IPS DF 6.9 (cell line): ENCODE measurements around the gene RPIA.

ENCODE experiments used
- DNase-seq: peaks from one replicate; pipeline ENCODE4 v3.0.0-alpha.2; 2013; ENCODE audit warnings: low read depth, low spot score
- H3K27ac ChIP-seq: one replicate; pipeline ENCODE4 v1.5.1; 2013; ENCODE audit warnings: low read length, control low read depth
- H3K27me3 ChIP-seq: 2 replicates; pipeline ENCODE4 v1.6.1; 2013; ENCODE audit warnings: mild to moderate bottlenecking, low read length; ENCODE audit not compliant: control insufficient read depth, insufficient read depth
- H3K36me3 ChIP-seq: 2 replicates; pipeline ENCODE4 v1.6.1; 2013; ENCODE audit warnings: low read length; ENCODE audit not compliant: control insufficient read depth, insufficient read depth
- H3K4me1 ChIP-seq: 2 replicates; pipeline ENCODE4 v1.6.1; 2013; ENCODE audit warnings: low read length; ENCODE audit not compliant: control insufficient read depth, insufficient read depth
- H3K4me3 ChIP-seq: 2 replicates; pipeline ENCODE4 v1.5.1; 2013; ENCODE audit warnings: mild to moderate bottlenecking, low read length
- H3K9me3 ChIP-seq: 2 replicates; pipeline ENCODE4 v1.6.1; 2013; ENCODE audit warnings: low read length, inconsistent platforms; ENCODE audit not compliant: control insufficient read depth, insufficient read depth
- WGBS: extraction: QIAGEN DNeasy Blood & Tissue Kit; methylation state at CpG from one replicate; pipeline ENCODE4 v1.1.7; 2013; ENCODE audit warnings: mixed read lengths, missing lambda C conversion rate; ENCODE audit not compliant: insufficient read length, insufficient coverage; 5-methylcytosine and 5-hydroxymethylcytosine counted together

RPIA gene

DNA sequence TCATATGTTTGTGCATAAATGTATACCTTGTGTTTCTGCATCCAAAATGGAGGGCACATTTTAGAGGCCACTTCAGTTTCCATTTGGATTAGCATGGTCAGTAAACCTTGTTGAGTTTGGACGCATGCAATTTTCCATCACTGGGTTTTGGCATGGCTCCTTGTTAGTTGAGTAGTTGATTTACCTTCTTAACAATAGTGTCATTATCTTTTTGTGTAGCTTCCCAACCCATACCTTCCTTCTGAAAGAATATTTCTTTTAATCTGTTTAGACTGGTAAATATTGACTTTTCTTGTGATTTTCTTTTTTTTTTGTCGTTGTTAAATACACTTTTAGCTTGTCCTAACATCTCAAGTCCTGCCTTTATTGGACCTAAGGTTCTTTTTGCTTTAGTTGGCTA, 15.5 kb downstream of the RPIA start:
- Histone ChIP-seq H3K4me1 (no peaks in the 10 kb centered on the region), H3K27me3 (no peaks in the 10 kb centered on the region), H3K36me3 (0 out of 2 replicates have a peak, but pooled peaks cover 3% of the 10 kb centered on the region), H3K9me3 (no peaks in the 10 kb centered on the region), H3K4me3 (no peak overlapping the region), H3K27ac (no peak overlapping the region)
- DNase-seq: no peak
- WGBS: no CpG with 5 or more reads among the region's 2 CpGs

- H3K9me3 ChIP-seq: no peaks in the 10 kb centered on the region
- no peak overlapping the region for H3K4me3 ChIP-seq
- no peak for DNase-seq
- H3K27ac ChIP-seq: no peak overlapping the region
- no CpG with 5 or more reads among the region's 4 CpGs for WGBS
- no peaks in the 10 kb centered on the region for H3K4me1 ChIP-seq
- no peaks in the 10 kb centered on the region for H3K36me3 ChIP-seq
- H3K27me3 ChIP-seq: no peaks in the 10 kb centered on the region
Observed at GRCh38 chr2:88709181-88709631, 17.7 kb downstream of the RPIA start.

- H3K27me3 ChIP-seq: no peaks in the 10 kb centered on the region
- H3K27ac ChIP-seq: no peak overlapping the region
- no CpG with 5 or more reads among the region's 1 CpG for WGBS
- no peaks in the 10 kb centered on the region for H3K36me3 ChIP-seq
- H3K4me3 ChIP-seq: no peak overlapping the region
- H3K4me1 ChIP-seq: no peaks in the 10 kb centered on the region
- no peak for DNase-seq
- no peaks in the 10 kb centered on the region for H3K9me3 ChIP-seq
Observed at GRCh38 chr2:88711289-88711688, 19.8 kb downstream of the RPIA start.

- Histone ChIP-seq H3K36me3 (no peaks in the 10 kb centered on the region), H3K27ac (no peak overlapping the region), H3K4me3 (no peak overlapping the region), H3K9me3 (no peaks in the 10 kb centered on the region), H3K4me1 (no peaks in the 10 kb centered on the region), H3K27me3 (no peaks in the 10 kb centered on the region)
- no peak for DNase-seq
- no CpG with 5 or more reads among the region's 1 CpG for WGBS
Observed at GRCh38 chr2:88711897-88712296, 20.4 kb downstream of the RPIA start.

DNA sequence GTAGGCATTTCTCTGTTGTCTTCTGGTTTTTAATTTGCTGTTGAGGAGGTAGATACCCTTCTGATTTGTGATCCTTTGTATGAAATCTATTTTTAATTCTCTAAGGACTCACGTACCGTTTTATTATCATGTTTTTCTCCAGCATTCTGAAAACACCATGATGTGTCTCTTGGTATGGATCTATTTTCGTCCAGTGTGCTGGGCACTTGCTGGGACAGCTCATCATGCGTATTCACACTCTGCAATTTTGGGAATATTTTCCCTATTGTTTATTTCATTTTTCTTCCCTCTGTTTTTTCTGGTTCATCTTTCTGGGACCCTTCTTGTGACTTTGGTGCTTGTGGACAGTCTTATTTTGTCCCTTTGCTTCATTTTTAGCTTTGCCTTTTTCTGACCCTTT, 21.9 kb downstream of the RPIA start:
- Histone ChIP-seq H3K4me1 (no peaks in the 10 kb centered on the region), H3K27ac (no peak overlapping the region), H3K27me3 (no peaks in the 10 kb centered on the region), H3K36me3 (no peaks in the 10 kb centered on the region), H3K9me3 (no peaks in the 10 kb centered on the region), H3K4me3 (no peak overlapping the region)
- DNase-seq: no peak
- no CpG with 5 or more reads among the region's 4 CpGs for WGBS

- DNase-seq: no peak
- no peak overlapping the region for H3K4me3 ChIP-seq
- no peak overlapping the region for H3K27ac ChIP-seq
- no CpG with 5 or more reads among the region's 3 CpGs for WGBS
- H3K4me1 ChIP-seq: no peaks in the 10 kb centered on the region
- no peaks in the 10 kb centered on the region for H3K36me3 ChIP-seq
- no peaks in the 10 kb centered on the region for H3K27me3 ChIP-seq
- H3K9me3 ChIP-seq: no peaks in the 10 kb centered on the region
Observed at GRCh38 chr2:88714667-88715066, 23.2 kb downstream of the RPIA start.

GRCh38 chr2:88720399-88720798, 28.9 kb downstream of the RPIA start:
- no peaks in the 10 kb centered on the region for H3K4me1 ChIP-seq
- H3K36me3 ChIP-seq: no peaks in the 10 kb centered on the region
- DNase-seq: no peak
- H3K27me3 ChIP-seq: no peaks in the 10 kb centered on the region
- no peak overlapping the region for H3K4me3 ChIP-seq
- no peaks in the 10 kb centered on the region for H3K9me3 ChIP-seq
- no peak overlapping the region for H3K27ac ChIP-seq

DNA sequence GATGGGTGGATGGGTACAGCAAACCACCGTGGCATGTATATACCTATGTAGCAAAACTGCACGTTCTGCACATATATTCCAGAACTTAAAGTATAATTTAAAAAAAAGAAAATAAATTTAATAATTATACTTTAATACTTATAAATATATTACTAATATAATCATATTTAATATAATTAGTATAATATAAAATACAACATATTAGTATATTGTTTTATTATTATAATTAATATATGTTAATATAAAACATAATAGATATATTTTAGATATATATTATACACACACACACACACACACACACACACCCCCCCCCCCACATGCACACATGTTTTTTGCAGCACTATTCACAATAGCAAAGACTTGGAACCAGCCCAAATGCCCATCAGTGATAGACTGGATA, 29.8 kb downstream of the RPIA start:
- Histone ChIP-seq H3K4me3 (no peak overlapping the region), H3K27me3 (no peaks in the 10 kb centered on the region), H3K9me3 (no peaks in the 10 kb centered on the region), H3K36me3 (no peaks in the 10 kb centered on the region), H3K4me1 (no peaks in the 10 kb centered on the region), H3K27ac (no peak overlapping the region)
- no CpG with 5 or more reads among the region's 2 CpGs for WGBS
- DNase-seq: no peak

- no peak for DNase-seq
- H3K4me1 ChIP-seq: no peaks in the 10 kb centered on the region
- H3K27me3 ChIP-seq: no peaks in the 10 kb centered on the region
- WGBS: no CpG with 5 or more reads among the region's 4 CpGs
- H3K4me3 ChIP-seq: no peak overlapping the region
- H3K9me3 ChIP-seq: no peaks in the 10 kb centered on the region
- H3K36me3 ChIP-seq: no peaks in the 10 kb centered on the region
- no peak overlapping the region for H3K27ac ChIP-seq
Observed at GRCh38 chr2:88724643-88725332, 33.3 kb downstream of the RPIA start.

GRCh38 chr2:88729061-88729745, 37.7 kb downstream of the RPIA start:
- no peak for DNase-seq
- no CpG with 5 or more reads among the region's 8 CpGs for WGBS
- Histone ChIP-seq H3K27ac (no peak overlapping the region), H3K4me3 (no peak overlapping the region), H3K4me1 (peaks cover 1% of the 10 kb centered on the region; the same call in 1 of the 2 replicates), H3K9me3 (no peaks in the 10 kb centered on the region), H3K36me3 (no peaks in the 10 kb centered on the region), H3K27me3 (no peaks in the 10 kb centered on the region)
